ENCODE data around the gene PSMD7. TPM values are rescaled to one million over a fixed set of nuclear protein-coding genes. Genes with fewer than 3 reads are reported as not detected.

The PSMD7 gene
- 173 and 304 TPM in 2 replicates for total RNA-seq (2014; rRNA removed; shearing (Covaris generic))

- peak; percentile 90 for DNase-seq (ENCODE audit: low spot score)
Observed at GRCh38 chr16:74296432-74297144, at the start of gene PSMD7. Gene PSMD7, plus strand, starts transcription at chr16:74296814. Its CDS starts 101 bp downstream, at chr16:74296915.

- DNase-seq (ENCODE audit: low spot score) = no peak
Observed at GRCh38 chr16:74249254-74249653, 47.4 kb upstream of the PSMD7 start.

- no peak for DNase-seq (ENCODE audit: low spot score)
Observed at GRCh38 chr16:74249846-74250245, 46.8 kb upstream of the PSMD7 start.

GRCh38 chr16:74252329-74252728, 44.3 kb upstream of the PSMD7 start:
- no peak for DNase-seq (ENCODE audit: low spot score)

GRCh38 chr16:74253161-74253938, 43.3 kb upstream of the PSMD7 start:
- DNase-seq (ENCODE audit: low spot score) = no peak

GRCh38 chr16:74257061-74257460, 39.6 kb upstream of the PSMD7 start:
- no peak for DNase-seq (ENCODE audit: low spot score)

- DNase-seq (ENCODE audit: low spot score) = no peak
Observed at GRCh38 chr16:74261068-74261467, 35.5 kb upstream of the PSMD7 start.

GRCh38 chr16:74264811-74265210, 31.8 kb upstream of the PSMD7 start:
- no peak for DNase-seq (ENCODE audit: low spot score)

GRCh38 chr16:74268372-74268782, 28.2 kb upstream of the PSMD7 start:
- DNase-seq (ENCODE audit: low spot score) = no peak

- no peak for DNase-seq (ENCODE audit: low spot score)
Observed at GRCh38 chr16:74271872-74272271, 24.7 kb upstream of the PSMD7 start.

GRCh38 chr16:74275031-74275636, 21.5 kb upstream of the PSMD7 start:
- DNase-seq (ENCODE audit: low spot score) = peak; percentile 16

GRCh38 chr16:74275711-74276110, 20.9 kb upstream of the PSMD7 start:
- no peak for DNase-seq (ENCODE audit: low spot score)

GRCh38 chr16:74277974-74278373, 18.6 kb upstream of the PSMD7 start:
- DNase-seq (ENCODE audit: low spot score) = no peak

GRCh38 chr16:74279266-74279665, 17.3 kb upstream of the PSMD7 start:
- no peak for DNase-seq (ENCODE audit: low spot score)

GRCh38 chr16:74279805-74280204, 16.8 kb upstream of the PSMD7 start:
- no peak for DNase-seq (ENCODE audit: low spot score)

- no peak for DNase-seq (ENCODE audit: low spot score)
Observed at GRCh38 chr16:74280448-74280847, 16.2 kb upstream of the PSMD7 start.

- peak; percentile 8 for DNase-seq (ENCODE audit: low spot score)
Observed at GRCh38 chr16:74281300-74281699, 15.3 kb upstream of the PSMD7 start.

- no peak for DNase-seq (ENCODE audit: low spot score)
Observed at GRCh38 chr16:74283716-74284115, 12.9 kb upstream of the PSMD7 start.

GRCh38 chr16:74288065-74288464, 8.5 kb upstream of the PSMD7 start:
- DNase-seq (ENCODE audit: low spot score) = no peak

- no peak for DNase-seq (ENCODE audit: low spot score)
Observed at GRCh38 chr16:74290356-74290755, 6.3 kb upstream of the PSMD7 start.

GRCh38 chr16:74291176-74291575, 5.4 kb upstream of the PSMD7 start:
- DNase-seq (ENCODE audit: low spot score) = peak; percentile 25

GRCh38 chr16:74291577-74292208, 4.9 kb upstream of the PSMD7 start:
- DNase-seq (ENCODE audit: low spot score) = peak; percentile 68

Data from A172 (cell line).